ENCODE data around the gene FOXL2.
"Not testable (repeated sequence)": the region's sequence is repeated elsewhere in the genome, so short reads cannot be mapped to it uniquely, and the experiment has no call there.

GRCh38 chr3:138922400-138922799, 24.5 kb downstream of the FOXL2 start:
- TF ChIP-seq POLR2A (IDR thresholded peaks at IDR 0.05) = not testable (repeated sequence)
- TF ChIP-seq, protein P1, sequence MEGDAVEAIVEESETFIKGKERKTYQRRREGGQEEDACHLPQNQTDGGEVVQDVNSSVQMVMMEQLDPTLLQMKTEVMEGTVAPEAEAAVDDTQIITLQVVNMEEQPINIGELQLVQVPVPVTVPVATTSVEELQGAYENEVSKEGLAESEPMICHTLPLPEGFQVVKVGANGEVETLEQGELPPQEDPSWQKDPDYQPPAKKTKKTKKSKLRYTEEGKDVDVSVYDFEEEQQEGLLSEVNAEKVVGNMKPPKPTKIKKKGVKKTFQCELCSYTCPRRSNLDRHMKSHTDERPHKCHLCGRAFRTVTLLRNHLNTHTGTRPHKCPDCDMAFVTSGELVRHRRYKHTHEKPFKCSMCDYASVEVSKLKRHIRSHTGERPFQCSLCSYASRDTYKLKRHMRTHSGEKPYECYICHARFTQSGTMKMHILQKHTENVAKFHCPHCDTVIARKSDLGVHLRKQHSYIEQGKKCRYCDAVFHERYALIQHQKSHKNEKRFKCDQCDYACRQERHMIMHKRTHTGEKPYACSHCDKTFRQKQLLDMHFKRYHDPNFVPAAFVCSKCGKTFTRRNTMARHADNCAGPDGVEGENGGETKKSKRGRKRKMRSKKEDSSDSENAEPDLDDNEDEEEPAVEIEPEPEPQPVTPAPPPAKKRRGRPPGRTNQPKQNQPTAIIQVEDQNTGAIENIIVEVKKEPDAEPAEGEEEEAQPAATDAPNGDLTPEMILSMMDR (IDR thresholded peaks at IDR 0.05) = not testable (repeated sequence)

Measured in thyroid gland (tissue), 4 donors.